H9 (cell line): ENCODE data around the gene AMDHD2. TPM values are rescaled to one million over a fixed set of nuclear protein-coding genes. Genes with fewer than 3 reads are reported as not detected.

Source experiments
- DNase-seq: peaks from one replicate; pipeline ENCODE4 v3.0.0-alpha.2; 2017
- H2AFZ ChIP-seq: one replicate; pipeline ENCODE4 v1.6.1; 2013; ENCODE audit warnings: mild to moderate bottlenecking, low read length, control low read depth, moderate library complexity
- H2AK5ac ChIP-seq: 2 replicates; pipeline ENCODE4 v1.6.1; 2013; ENCODE audit warnings: low read length, control low read depth, mixed read lengths; ENCODE audit not compliant: insufficient read length
- H2BK120ac ChIP-seq: one replicate; pipeline ENCODE4 v1.6.1; 2013; ENCODE audit warnings: low read depth, mild to moderate bottlenecking, low read length, control low read depth, inconsistent platforms; ENCODE audit not compliant: poor library complexity, severe bottlenecking
- H2BK12ac ChIP-seq: 2 replicates; pipeline ENCODE4 v1.6.1; 2013; ENCODE audit warnings: low read length, control low read depth, mixed read lengths, low read depth; ENCODE audit not compliant: insufficient read length
- H2BK15ac ChIP-seq: 2 replicates; pipeline ENCODE4 v1.6.1; 2013; ENCODE audit warnings: low read depth, low read length, control low read depth
- H2BK20ac ChIP-seq: one replicate; pipeline ENCODE4 v1.6.1; 2013; ENCODE audit warnings: low read depth, mild to moderate bottlenecking, low read length, control low read depth, inconsistent platforms; ENCODE audit not compliant: poor library complexity, severe bottlenecking
- H2BK5ac ChIP-seq: 2 replicates; pipeline ENCODE4 v1.6.1; 2013; ENCODE audit warnings: low read length, control low read depth, mixed read lengths; ENCODE audit not compliant: insufficient read length
- H3K14ac ChIP-seq: 2 replicates; pipeline ENCODE4 v1.6.1; 2013; ENCODE audit warnings: low read length, control low read depth; ENCODE audit not compliant: insufficient read depth
- H3K18ac ChIP-seq: 2 replicates; pipeline ENCODE4 v1.6.1; 2013; ENCODE audit warnings: low read depth, mild to moderate bottlenecking, mixed read lengths, low read length, control low read depth; ENCODE audit not compliant: insufficient read length
- H3K23ac ChIP-seq: 2 replicates; pipeline ENCODE4 v1.6.1; 2013; ENCODE audit warnings: low read length, control low read depth, mixed read lengths, low read depth; ENCODE audit not compliant: insufficient read length
- H3K23me2 ChIP-seq: 2 replicates; pipeline ENCODE4 v1.6.1; 2013; ENCODE audit warnings: low read depth, mild to moderate bottlenecking, mixed read lengths, low read length, control low read depth; ENCODE audit not compliant: insufficient read length, poor library complexity, severe bottlenecking
- H3K27ac ChIP-seq: 2 replicates; pipeline ENCODE4 v1.5.1; 2013; ENCODE audit warnings: low read length, control low read depth, mixed read lengths, low read depth; ENCODE audit not compliant: insufficient read length
- H3K27me3 ChIP-seq: 2 replicates; pipeline ENCODE4 v1.6.1; 2013; ENCODE audit warnings: low read length, control low read depth, inconsistent platforms; ENCODE audit not compliant: insufficient read depth
- H3K4ac ChIP-seq: 2 replicates; pipeline ENCODE4 v1.6.1; 2013; ENCODE audit warnings: low read depth, mild to moderate bottlenecking, control low read depth, inconsistent platforms, low read length, moderate library complexity
- H3K4me1 ChIP-seq: 2 replicates; pipeline ENCODE4 v1.6.1; 2013; ENCODE audit warnings: low read length, control low read depth, inconsistent platforms; ENCODE audit not compliant: insufficient read depth
- H3K4me2 ChIP-seq: 2 replicates; pipeline ENCODE4 v1.6.1; 2013; ENCODE audit warnings: low read length, control low read depth, mixed read lengths; ENCODE audit not compliant: insufficient read length, insufficient read depth
- H3K56ac ChIP-seq: 2 replicates; pipeline ENCODE4 v1.6.1; 2013; ENCODE audit warnings: low read depth, mild to moderate bottlenecking, mixed read lengths, low read length, control low read depth; ENCODE audit not compliant: insufficient read length
- H3K79me1 ChIP-seq: 2 replicates; pipeline ENCODE4 v1.6.1; 2013; ENCODE audit warnings: low read depth, mild to moderate bottlenecking, moderate library complexity, low read length, control low read depth, inconsistent platforms; ENCODE audit not compliant: insufficient read depth, poor library complexity, severe bottlenecking
- H3K79me2 ChIP-seq: 2 replicates; pipeline ENCODE4 v1.6.1; 2013; ENCODE audit warnings: low read length, control low read depth, inconsistent platforms; ENCODE audit not compliant: insufficient read depth
- H3K9ac ChIP-seq: 2 replicates; pipeline ENCODE4 v1.6.1; 2013; ENCODE audit warnings: low read length, control low read depth, mixed read lengths; ENCODE audit not compliant: insufficient read length; ENCODE audit errors: extremely low read depth
- H3K9me3 ChIP-seq: one replicate; pipeline ENCODE4 v1.6.1; 2013; ENCODE audit warnings: low read depth, low read length, inconsistent platforms; ENCODE audit not compliant: control insufficient read depth
- H3T11ph ChIP-seq: one replicate; pipeline ENCODE4 v1.6.1; 2013; ENCODE audit warnings: mild to moderate bottlenecking, low read length, control low read depth, inconsistent platforms
- H4K20me1 ChIP-seq: one replicate; pipeline ENCODE4 v1.6.1; 2013; ENCODE audit not compliant: control insufficient read depth, insufficient read length, insufficient read depth
- H4K5ac ChIP-seq: 2 replicates; pipeline ENCODE4 v1.6.1; 2013; ENCODE audit warnings: low read depth, mild to moderate bottlenecking, mixed read lengths, low read length, control low read depth; ENCODE audit not compliant: insufficient read length
- H4K8ac ChIP-seq: replicated peaks from 2 replicates; pipeline ENCODE4 v1.6.1; 2013; ENCODE audit warnings: low read length, control low read depth, mixed read lengths, low read depth; ENCODE audit not compliant: insufficient read length
- H4K91ac ChIP-seq: 2 replicates; pipeline ENCODE4 v1.6.1; 2013; ENCODE audit warnings: low read depth, mild to moderate bottlenecking, moderate library complexity, mixed read lengths, low read length, control low read depth; ENCODE audit not compliant: insufficient read length
- H3K27ac Mint-ChIP-seq, 3 experiments: 2 replicates in 2 of 3; 3 replicates in 1 of 3; pipeline ENCODE4 v1.8.0; 2020 to 2021; ENCODE audit warnings: mixed read lengths in 3 of 3, mild to moderate bottlenecking in 1 of 3, moderate library complexity in 1 of 3
- H3K27me3 Mint-ChIP-seq: 2 replicates; pipeline ENCODE4 v1.8.0; 2021; ENCODE audit warnings: low read depth, mild to moderate bottlenecking, moderate library complexity, mixed read lengths
- H3K36me3 Mint-ChIP-seq, 3 experiments: 2 replicates in 2 of 3; 3 replicates in 1 of 3; pipeline ENCODE4 v1.8.0; 2020 to 2021; ENCODE audit warnings: low read depth in 3 of 3, mixed read lengths in 3 of 3; ENCODE audit not compliant: insufficient read depth in 1 of 3
- H3K4me1 Mint-ChIP-seq, 2 experiments: 2 replicates each; pipeline ENCODE4 v1.8.0; 2020; ENCODE audit warnings: mixed read lengths in 2 of 2
- H3K4me3 Mint-ChIP-seq, 2 experiments: 2 replicates in 1 of 2; 3 replicates in 1 of 2; pipeline ENCODE4 v1.8.0; 2020 to 2021; ENCODE audit warnings: mild to moderate bottlenecking in 2 of 2, mixed read lengths in 2 of 2, moderate library complexity in 1 of 2
- H3K9me3 Mint-ChIP-seq, 2 experiments: 2 replicates in 1 of 2; 3 replicates in 1 of 2; pipeline ENCODE4 v1.8.0; 2020; ENCODE audit warnings: mild to moderate bottlenecking in 2 of 2, mixed read lengths in 2 of 2, moderate library complexity in 1 of 2
- CTCF ChIP-seq: fragments of 200-600 bp; sonication (generic); conservative IDR thresholded peaks from 3 replicates; pipeline ENCODE4 v1.8.0; 2021; ENCODE audit warnings: antibody characterized with exemption, mild to moderate bottlenecking
- WGBS: extraction: QIAGEN DNeasy Blood & Tissue Kit; methylation state at CpG from one replicate; pipeline ENCODE4 v1.1.7; 2013; ENCODE audit warnings: missing lambda C conversion rate, low lambda C conversion rate, mixed read lengths; ENCODE audit not compliant: insufficient read length; ENCODE audit errors: extremely low coverage; 5-methylcytosine and 5-hydroxymethylcytosine counted together
- total RNA-seq: library from RNA; stranded (reverse); gene quantifications from 2 replicates; pipeline ENCODE4 v1.2.1, GENCODE V29; 2021

The AMDHD2 gene
- total RNA-seq, 1 experiment from 2014 or later, result 61.5 TPM

DNA sequence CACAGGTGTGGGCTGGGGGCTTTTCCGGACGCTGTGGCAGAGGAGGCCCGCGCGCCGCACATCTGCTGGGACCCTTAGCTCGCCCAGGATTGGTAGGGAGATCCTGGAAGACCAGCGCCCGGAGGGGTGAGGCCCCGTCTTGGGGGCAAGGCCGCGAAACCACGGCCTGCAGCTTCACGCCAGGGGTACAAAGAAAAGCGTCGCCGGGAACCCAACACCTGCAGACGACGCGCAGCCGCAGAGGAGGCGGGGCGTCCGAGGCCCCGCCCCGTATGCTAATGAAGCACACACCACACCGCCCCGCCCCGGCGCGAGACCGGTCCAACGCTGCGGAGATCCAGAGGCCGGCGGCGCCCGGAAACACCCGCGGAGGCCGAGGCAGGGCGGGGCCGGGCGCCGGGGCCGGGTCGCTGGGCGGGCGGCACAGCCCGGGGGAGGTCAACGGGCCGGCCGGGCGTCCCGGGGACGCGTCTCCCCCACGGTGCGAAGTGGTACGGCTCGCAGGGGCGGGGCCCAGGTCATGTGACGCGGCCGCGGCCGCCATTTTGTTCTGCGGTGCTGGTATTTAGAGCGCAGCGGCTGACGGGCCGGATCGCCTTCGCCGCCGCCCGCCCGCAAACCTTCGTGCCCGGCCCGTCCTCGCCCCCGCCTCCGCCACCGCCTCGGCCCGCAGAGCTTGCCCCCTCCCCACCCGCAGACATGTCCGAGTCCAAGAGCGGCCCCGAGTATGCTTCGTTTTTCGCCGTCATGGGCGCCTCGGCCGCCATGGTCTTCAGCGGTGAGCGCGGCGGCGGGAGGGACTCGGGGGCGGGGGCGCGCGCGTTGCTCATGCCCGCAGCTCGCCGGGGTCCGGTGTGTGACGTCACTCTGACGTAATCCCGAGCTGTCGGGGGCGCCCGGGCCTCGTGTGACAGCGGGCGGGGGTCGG, 6.5 kb upstream of the AMDHD2 start, which contains the start of gene ATP6V0C:
Gene ATP6V0C, plus strand, starts transcription at position 548 of the 928 bp plus-strand sequence. Its CDS starts 152 bp downstream, at position 700.
- peak; percentile 92 for DNase-seq
- Histone ChIP-seq H3K23me2 (peaks cover 16% of the 10 kb centered on the region), H2BK12ac (no peak within 1 kb of the TSS), H3K9me3 (no peaks in the 10 kb centered on the region), H3K4me2 (peak within 1 kb of the TSS; percentile 92), H3K4me1 (peaks cover 3% of the 10 kb centered on the region; the same call in 1 of the 2 replicates), H3K79me2 (peaks cover 36% of the 10 kb centered on the region; the same call in 1 of the 2 replicates), H4K5ac (no peak within 1 kb of the TSS), H2BK20ac (no peak within 1 kb of the TSS), H3K18ac (peak within 1 kb of the TSS; percentile 89), H2AFZ (no peak within 1 kb of the TSS), H4K91ac (no peak within 1 kb of the TSS), H3K9ac (peak within 1 kb of the TSS; percentile 74), H4K8ac (no peak within 1 kb of the TSS), H3K79me1 (peaks cover 7% of the 10 kb centered on the region), H2AK5ac (no peak within 1 kb of the TSS), H3K23ac (no peak within 1 kb of the TSS), H3K14ac (peak within 1 kb of the TSS; percentile 94), H3T11ph (no peak within 1 kb of the TSS), H2BK15ac (no peak within 1 kb of the TSS), H3K56ac (no peak within 1 kb of the TSS), H3K4ac (no peak within 1 kb of the TSS; the same call in none of the 2 replicates), H3K27me3 (no peaks in the 10 kb centered on the region), H2BK120ac (no peak within 1 kb of the TSS), H2BK5ac (no peak within 1 kb of the TSS), H3K27ac (no peak within 1 kb of the TSS), H4K20me1 (no peaks in the 10 kb centered on the region)
- Mint-ChIP-seq H3K4me3 (peak within 1 kb of the TSS; percentile 90 to 91), H3K36me3 (peaks cover 2 to 11% (median 8%) of the 10 kb centered on the region in 3 experiments; a peak in 6 of 7 replicates), H3K9me3 (no peaks in the 10 kb centered on the region; a peak in 1 of 5 replicates), H3K27ac (peak within 1 kb of the TSS; percentile 94 to 98 (median 98)), H3K27me3 (peaks cover 5% of the 10 kb centered on the region), H3K4me1 (peaks cover 42 to 55% of the 10 kb centered on the region in 2 experiments)
- no CpG with 5 or more reads among the region's 122 CpGs for WGBS
- TF ChIP-seq CTCF, result 0 out of 3 replicates have a peak, but pooled peaks have one; percentile 8
